Measurements from ENCODE around the gene UNC119. TPM values are rescaled to one million over a fixed set of nuclear protein-coding genes. Genes with fewer than 3 reads are reported as not detected.

Gene UNC119
- total and polyA plus RNA-seq, 2 donors (not counting 1 experiment from before 2014, with no cell fraction given), result 19.2 to 26.4 TPM

DNA sequence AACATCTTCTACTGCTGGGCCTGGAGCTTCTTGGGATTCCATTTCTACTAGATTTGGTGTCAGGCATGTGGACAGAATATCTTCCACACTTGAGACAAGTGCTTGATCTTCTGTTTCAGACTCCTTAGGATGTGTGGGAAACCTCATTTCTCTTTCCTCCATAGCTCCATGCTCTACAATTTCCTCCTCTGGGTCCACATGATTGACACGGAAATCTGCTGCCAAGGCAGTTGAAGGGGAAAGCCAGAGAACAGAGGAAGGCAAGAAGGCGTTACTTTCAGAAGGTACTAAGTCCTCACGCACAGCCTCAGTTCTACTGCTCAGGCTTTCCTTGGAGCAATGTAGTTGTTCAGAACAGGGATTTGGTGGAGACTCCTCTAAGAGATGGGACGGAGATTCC lies 39.8 kb upstream of the UNC119 start:
- DNase-seq (ENCODE audit: low read depth in 2 of 2), result no peak
- TF ChIP-seq EZH2 (IDR thresholded peaks at IDR 0.05; ENCODE audit: low read length, missing control alignments) (no peak), CTCF (conservative IDR thresholded peaks at IDR 0.05 in 1 of 2, IDR thresholded peaks at IDR 0.05 in 1 of 2; ENCODE audit: low read depth in 1 of 2, low read length in 2 of 2) (no peak)
- no peak overlapping the region for H3K4me2 ChIP-seq (ENCODE audit: extremely low read depth, insufficient read depth, low read length)
- peaks cover 1% of the 10 kb centered on the region for H3K79me2 ChIP-seq (ENCODE audit: control insufficient read depth, insufficient read depth, low read length)
- no peak overlapping the region for H3K4me3 ChIP-seq (replicated peaks in 1 of 4; ENCODE audit: control extremely low read depth in 1 of 4, insufficient read depth in 1 of 4, low read depth in 3 of 4, low read length in 4 of 4)
- H2AFZ ChIP-seq (ENCODE audit: low read length), result no peak overlapping the region
- no peaks in the 10 kb centered on the region for H3K27me3 ChIP-seq (ENCODE audit: control insufficient read depth, insufficient read depth, low read length)
- no peaks in the 10 kb centered on the region for H3K4me1 ChIP-seq (ENCODE audit: control insufficient read depth, extremely low read depth, insufficient read depth, low read length)
- no peaks in the 10 kb centered on the region for H3K9me3 ChIP-seq (ENCODE audit: control insufficient read depth, insufficient read depth, low read depth, low read length)
- peaks cover 14% of the 10 kb centered on the region for H3K36me3 ChIP-seq (ENCODE audit: control insufficient read depth, insufficient read depth, low read length)
- no peaks in the 10 kb centered on the region for H4K20me1 ChIP-seq (ENCODE audit: control insufficient read depth, extremely low read depth, insufficient read depth, low read length)
- H3K27ac ChIP-seq (ENCODE audit: insufficient read depth, low read length), result no peak overlapping the region
- H3K9ac ChIP-seq (ENCODE audit: insufficient read depth, low read length), result no peak overlapping the region

DNA sequence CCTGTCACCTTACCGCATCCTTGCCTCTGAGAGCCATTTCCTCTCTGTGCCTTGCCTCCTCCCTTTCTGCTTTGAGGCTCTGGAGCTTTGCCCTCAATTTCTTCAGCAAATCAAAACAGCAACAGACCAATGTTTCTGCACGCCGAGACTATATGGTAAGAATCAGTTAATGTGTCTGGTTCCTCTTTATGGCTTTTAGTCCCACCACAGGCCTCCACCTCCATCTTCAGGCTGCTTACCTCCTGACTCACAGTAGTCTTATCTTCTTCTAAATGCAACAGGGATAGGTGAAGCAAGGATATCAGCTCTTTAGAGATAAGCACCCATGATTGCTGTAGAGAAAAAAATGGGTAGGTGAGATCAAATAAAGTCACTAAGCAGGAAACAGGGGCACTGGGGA lies 33.4 kb upstream of the UNC119 start:
- Histone ChIP-seq H3K27me3 (ENCODE audit: control insufficient read depth, insufficient read depth, low read length) (no peaks in the 10 kb centered on the region), H3K9ac (ENCODE audit: insufficient read depth, low read length) (no peak overlapping the region), H3K4me3 (replicated peaks in 1 of 4; ENCODE audit: control extremely low read depth in 1 of 4, insufficient read depth in 1 of 4, low read depth in 3 of 4, low read length in 4 of 4) (no peak overlapping the region), H3K4me2 (ENCODE audit: extremely low read depth, insufficient read depth, low read length) (no peak overlapping the region), H3K79me2 (ENCODE audit: control insufficient read depth, insufficient read depth, low read length) (no peaks in the 10 kb centered on the region), H2AFZ (ENCODE audit: low read length) (no peak overlapping the region), H3K27ac (ENCODE audit: insufficient read depth, low read length) (no peak overlapping the region), H4K20me1 (ENCODE audit: control insufficient read depth, extremely low read depth, insufficient read depth, low read length) (no peaks in the 10 kb centered on the region), H3K4me1 (ENCODE audit: control insufficient read depth, extremely low read depth, insufficient read depth, low read length) (no peaks in the 10 kb centered on the region), H3K36me3 (ENCODE audit: control insufficient read depth, insufficient read depth, low read length) (peaks cover 30% of the 10 kb centered on the region), H3K9me3 (ENCODE audit: control insufficient read depth, insufficient read depth, low read depth, low read length) (no peaks in the 10 kb centered on the region)
- DNase-seq (ENCODE audit: low read depth in 2 of 2), result no peak
- TF ChIP-seq EZH2 (IDR thresholded peaks at IDR 0.05; ENCODE audit: low read length, missing control alignments) (no peak), CTCF (conservative IDR thresholded peaks at IDR 0.05 in 1 of 2, IDR thresholded peaks at IDR 0.05 in 1 of 2; ENCODE audit: low read depth in 1 of 2, low read length in 2 of 2) (no peak)

DNA sequence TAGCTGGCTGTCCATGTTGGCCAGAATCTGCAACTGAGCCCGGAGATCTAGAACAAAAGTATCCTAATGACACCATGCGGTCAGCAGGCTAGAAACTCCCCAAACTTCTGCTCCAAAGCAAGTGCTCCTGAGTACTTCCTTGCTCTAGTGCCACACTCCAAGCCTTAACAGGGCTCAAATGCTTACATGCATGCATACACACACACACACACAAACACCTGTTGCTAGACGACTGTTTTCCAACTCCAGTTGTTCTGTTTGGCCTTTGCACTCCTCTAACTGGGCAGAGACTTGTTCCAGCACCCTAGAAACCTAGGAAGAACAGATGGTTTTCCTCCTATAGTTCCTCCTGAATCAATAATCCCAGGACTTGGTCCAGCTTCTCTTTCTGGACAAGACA lies 32.0 kb upstream of the UNC119 start:
- DNase-seq (ENCODE audit: low read depth in 2 of 2), result no peak
- Histone ChIP-seq H3K27ac (ENCODE audit: insufficient read depth, low read length) (no peak overlapping the region), H3K4me3 (replicated peaks in 1 of 4; ENCODE audit: control extremely low read depth in 1 of 4, insufficient read depth in 1 of 4, low read depth in 3 of 4, low read length in 4 of 4) (no peak overlapping the region), H3K4me2 (ENCODE audit: extremely low read depth, insufficient read depth, low read length) (no peak overlapping the region), H3K9me3 (ENCODE audit: control insufficient read depth, insufficient read depth, low read depth, low read length) (no peaks in the 10 kb centered on the region), H3K4me1 (ENCODE audit: control insufficient read depth, extremely low read depth, insufficient read depth, low read length) (no peaks in the 10 kb centered on the region), H2AFZ (ENCODE audit: low read length) (no peak overlapping the region), H3K9ac (ENCODE audit: insufficient read depth, low read length) (no peak overlapping the region), H3K36me3 (ENCODE audit: control insufficient read depth, insufficient read depth, low read length) (peaks cover 29% of the 10 kb centered on the region), H3K27me3 (ENCODE audit: control insufficient read depth, insufficient read depth, low read length) (no peaks in the 10 kb centered on the region), H4K20me1 (ENCODE audit: control insufficient read depth, extremely low read depth, insufficient read depth, low read length) (no peaks in the 10 kb centered on the region), H3K79me2 (ENCODE audit: control insufficient read depth, insufficient read depth, low read length) (no peaks in the 10 kb centered on the region)
- no peak for TF ChIP-seq EZH2 (IDR thresholded peaks at IDR 0.05; ENCODE audit: low read length, missing control alignments)
- no peak for TF ChIP-seq CTCF (conservative IDR thresholded peaks at IDR 0.05 in 1 of 2, IDR thresholded peaks at IDR 0.05 in 1 of 2; ENCODE audit: low read depth in 1 of 2, low read length in 2 of 2)
